VCaP (cell line): Measurements from ENCODE around the gene PRKAR2B.

Experiments used
- H3K27ac ChIP-seq: fragments of 450-650 bp; 2 replicates; pipeline ENCODE4 v1.5.1; 2017
- TF ChIP-seq, protein P1 (sequence below): fragments of 450-650 bp; conservative IDR thresholded peaks from 2 replicates; pipeline ENCODE4 v1.5.1; 2017; ENCODE audit warnings: mild to moderate bottlenecking, moderate library complexity

The PRKAR2B gene

DNA sequence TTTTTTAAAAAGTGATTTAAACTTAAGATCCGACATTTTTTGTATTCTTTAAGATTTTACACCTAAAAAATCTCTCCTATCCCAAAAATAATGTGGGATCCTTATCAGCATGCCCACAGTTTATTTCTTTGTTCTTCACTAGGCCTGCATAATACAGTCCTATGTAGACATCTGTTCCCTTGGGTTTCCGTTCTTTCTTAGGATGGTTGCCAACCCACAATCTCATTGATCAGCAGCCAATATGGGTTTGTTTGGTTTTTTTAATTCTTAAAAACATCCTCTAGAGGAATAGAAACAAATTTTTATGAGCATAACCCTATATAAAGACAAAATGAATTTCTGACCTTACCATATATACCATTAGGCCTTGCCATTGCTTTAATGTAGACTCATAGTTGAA is 115.9 kb downstream of the PRKAR2B start:
- TF ChIP-seq, protein P1, sequence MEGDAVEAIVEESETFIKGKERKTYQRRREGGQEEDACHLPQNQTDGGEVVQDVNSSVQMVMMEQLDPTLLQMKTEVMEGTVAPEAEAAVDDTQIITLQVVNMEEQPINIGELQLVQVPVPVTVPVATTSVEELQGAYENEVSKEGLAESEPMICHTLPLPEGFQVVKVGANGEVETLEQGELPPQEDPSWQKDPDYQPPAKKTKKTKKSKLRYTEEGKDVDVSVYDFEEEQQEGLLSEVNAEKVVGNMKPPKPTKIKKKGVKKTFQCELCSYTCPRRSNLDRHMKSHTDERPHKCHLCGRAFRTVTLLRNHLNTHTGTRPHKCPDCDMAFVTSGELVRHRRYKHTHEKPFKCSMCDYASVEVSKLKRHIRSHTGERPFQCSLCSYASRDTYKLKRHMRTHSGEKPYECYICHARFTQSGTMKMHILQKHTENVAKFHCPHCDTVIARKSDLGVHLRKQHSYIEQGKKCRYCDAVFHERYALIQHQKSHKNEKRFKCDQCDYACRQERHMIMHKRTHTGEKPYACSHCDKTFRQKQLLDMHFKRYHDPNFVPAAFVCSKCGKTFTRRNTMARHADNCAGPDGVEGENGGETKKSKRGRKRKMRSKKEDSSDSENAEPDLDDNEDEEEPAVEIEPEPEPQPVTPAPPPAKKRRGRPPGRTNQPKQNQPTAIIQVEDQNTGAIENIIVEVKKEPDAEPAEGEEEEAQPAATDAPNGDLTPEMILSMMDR, result no peak
- H3K27ac ChIP-seq, result no peak overlapping the region

DNA sequence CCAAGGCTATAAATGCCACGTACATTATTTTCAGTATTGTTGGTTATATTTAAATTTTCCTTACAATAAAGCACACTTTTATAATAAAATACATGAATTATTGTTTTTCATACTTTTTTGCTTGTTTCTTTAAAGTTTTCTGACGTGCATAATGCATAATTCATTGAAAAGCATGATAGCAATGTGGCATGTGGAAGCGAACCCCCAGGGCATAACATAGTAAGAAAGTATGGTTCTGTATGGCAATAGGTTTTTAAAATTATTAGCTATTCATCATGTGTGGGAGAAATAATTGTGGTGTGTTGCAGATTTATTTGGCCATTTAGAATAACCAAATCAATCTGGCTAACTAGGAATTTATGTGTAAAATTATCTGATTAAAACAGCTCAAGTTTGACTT is 116.9 kb downstream of the PRKAR2B start:
- TF ChIP-seq, protein P1, result no peak
- H3K27ac ChIP-seq, result no peak overlapping the region

DNA sequence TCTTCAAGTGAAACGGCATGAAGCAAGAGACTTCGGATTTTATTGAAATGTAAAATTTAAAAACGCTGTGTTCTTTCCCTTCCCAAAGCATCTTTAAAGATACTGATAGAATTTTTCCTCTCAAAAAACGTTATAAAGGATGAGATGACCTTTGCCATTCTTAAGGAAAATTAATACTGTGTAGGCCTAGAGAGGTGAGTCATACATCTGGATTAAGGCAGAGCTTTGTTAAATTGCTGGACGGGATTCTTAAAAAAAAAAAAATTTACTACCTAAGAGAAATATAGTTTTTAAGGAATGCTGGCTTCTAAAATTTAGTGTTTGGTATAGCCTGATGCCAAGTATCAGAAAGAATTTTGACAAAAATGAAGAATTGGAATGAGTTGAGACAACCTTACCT is 118.0 kb downstream of the PRKAR2B start:
- peak overlapping the region; percentile 18; the same call in 1 of the 2 replicates for H3K27ac ChIP-seq
- TF ChIP-seq, protein P1, result no peak

DNA sequence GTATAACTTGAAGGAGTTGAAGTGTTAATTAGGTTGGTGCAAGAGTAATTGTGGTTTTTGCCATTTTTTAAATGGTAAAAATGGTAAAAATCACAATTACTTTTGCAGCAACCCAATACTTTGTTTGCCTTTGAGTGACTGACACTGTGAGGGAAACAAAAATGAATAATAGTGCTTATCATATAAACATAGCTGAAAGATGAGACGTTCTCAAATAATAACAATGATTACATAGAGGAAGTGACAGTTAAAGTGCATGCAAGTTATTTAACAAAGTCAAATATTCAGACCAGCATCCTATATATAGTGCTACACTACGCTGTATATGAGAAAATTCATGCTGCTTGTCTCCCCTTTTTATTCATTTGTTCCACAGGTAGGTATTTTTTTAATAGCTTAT is 119.6 kb downstream of the PRKAR2B start:
- TF ChIP-seq, protein P1, result no peak

DNA sequence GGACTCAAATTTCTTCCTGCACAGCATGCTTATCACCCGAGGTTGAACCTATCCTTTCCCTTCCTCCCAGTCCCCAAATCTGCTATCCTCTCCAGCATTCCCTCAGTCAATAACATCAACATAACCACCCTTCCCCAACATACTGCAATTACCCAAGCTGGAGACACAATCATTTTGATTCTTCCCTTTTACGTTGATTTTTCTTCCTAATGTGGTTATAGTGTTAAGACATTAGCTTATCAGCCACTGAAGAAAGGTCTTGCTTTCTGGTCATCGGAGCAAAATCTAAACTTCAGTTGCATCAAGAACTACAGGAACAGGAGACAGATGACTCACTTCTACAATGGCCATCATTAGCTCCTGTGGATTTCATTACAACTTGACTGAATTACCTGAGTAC is 120.8 kb downstream of the PRKAR2B start:
- H3K27ac ChIP-seq, result no peak overlapping the region
- TF ChIP-seq, protein P1, result no peak

More for the DNA sequence above, 119.6 kb downstream of the PRKAR2B start:
- no peak overlapping the region for H3K27ac ChIP-seq

DNA sequence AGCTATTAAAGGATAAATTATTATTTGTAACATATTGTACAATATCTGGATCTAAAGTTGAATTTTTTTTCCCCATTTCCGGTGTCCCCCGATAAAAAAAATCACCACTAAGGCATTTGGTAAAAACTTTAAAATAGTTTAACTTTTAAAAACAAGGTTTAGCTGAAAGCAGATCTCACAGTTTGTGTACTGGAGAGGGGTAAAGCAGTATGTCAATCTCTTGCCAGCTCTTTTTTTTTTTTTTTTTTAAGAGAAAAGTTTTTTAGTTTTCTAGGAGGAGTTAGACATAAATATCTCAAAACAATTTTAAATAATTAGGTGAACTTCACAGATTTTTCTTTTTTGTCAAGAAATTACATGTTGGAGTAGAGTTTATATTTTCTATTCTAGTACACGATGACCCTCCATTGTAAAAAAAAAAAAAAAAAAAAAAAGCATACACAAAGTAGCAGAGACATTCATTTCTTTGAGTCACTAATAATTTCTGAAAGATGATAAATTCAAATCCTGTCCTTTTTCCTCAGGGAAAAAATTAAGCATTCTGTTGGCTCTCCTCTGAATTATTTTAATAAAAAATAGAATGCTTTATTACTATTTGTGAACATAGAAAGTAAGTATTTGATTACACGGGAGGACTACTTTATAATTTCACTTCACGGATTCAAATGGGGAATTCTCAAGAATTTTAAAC is 122.4 kb downstream of the PRKAR2B start:
- peak overlapping the region; percentile 96 for H3K27ac ChIP-seq
- TF ChIP-seq, protein P1, result no peak

DNA sequence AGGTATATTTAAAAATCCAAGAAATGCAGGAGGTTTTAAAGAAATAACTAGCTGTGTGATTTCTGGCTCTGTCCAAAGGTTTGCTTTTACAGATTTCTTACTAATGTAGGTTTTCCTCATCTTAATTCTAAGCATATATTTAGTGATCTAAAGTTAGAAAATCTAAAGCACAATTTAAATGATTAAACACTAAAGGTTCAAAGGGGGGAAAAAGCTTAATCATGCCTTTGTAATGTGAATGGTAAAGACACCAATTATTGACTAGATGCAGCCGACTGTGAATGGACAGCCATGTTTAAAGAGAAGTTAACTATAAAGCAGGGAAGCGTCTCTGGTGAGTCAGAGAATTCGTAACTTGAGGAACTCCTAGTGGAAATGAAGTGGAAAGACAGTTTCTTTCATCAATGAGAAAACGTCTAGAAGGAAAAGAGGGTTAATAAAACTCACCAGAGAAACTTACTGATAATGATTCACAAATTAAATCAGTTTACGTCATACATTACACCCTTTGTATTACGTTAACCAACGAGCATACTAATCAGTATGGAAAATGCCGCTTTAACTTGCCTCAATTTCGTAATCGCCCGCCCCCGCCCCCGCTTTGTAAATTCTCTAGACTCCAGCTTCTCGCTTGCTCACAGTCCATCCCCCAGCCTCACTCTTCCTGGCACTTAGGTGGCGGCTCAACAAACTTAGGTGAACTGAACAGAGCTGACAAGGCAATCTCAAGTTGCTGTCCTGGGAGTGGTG is 123.2 kb downstream of the PRKAR2B start:
- H3K27ac ChIP-seq, result peak overlapping the region; percentile 96
- TF ChIP-seq, protein P1, result peak; percentile 58
